Right cardiac atrium (tissue), 5 donors: ENCODE data around the gene SLC25A48. TPM values are rescaled to one million over a fixed set of nuclear protein-coding genes. Genes with fewer than 3 reads are reported as not detected.

Source experiments
- ATAC-seq, 2 donors: fragments of 200-7000 bp; cut with Tn5 transposase; one replicate each; pipeline versions ENCODE4 v1.8.0 to v1.9.1; 2020; ENCODE audit warnings: moderate library complexity in 2 of 2, mild to moderate bottlenecking in 1 of 2
- DNase-seq, 3 donors: peaks; one replicate each; pipeline ENCODE4 v3.0.0-alpha.2; 2020
- H3K27ac ChIP-seq: one replicate; pipeline ENCODE4 v1.5.1; 2013; ENCODE audit warnings: mild to moderate bottlenecking, low read length, control low read depth, moderate library complexity
- H3K27me3 ChIP-seq: one replicate; pipeline ENCODE4 v1.6.1; 2013; ENCODE audit not compliant: control insufficient read depth, insufficient read depth
- H3K4me1 ChIP-seq: one replicate; pipeline ENCODE4 v1.6.1; 2013; ENCODE audit warnings: low read length; ENCODE audit not compliant: control insufficient read depth, insufficient read depth
- H3K4me3 ChIP-seq: one replicate; pipeline ENCODE4 v1.5.1; 2013; ENCODE audit warnings: low read length, control low read depth
- H3K9me3 ChIP-seq: one replicate; pipeline ENCODE4 v1.6.1; 2013; ENCODE audit warnings: low read length; ENCODE audit not compliant: control insufficient read depth
- WGBS: extraction: QIAGEN DNeasy Blood & Tissue Kit; methylation state at CpG from one replicate; pipeline ENCODE4 v1.1.7; 2013; 5-methylcytosine and 5-hydroxymethylcytosine counted together
- intact Hi-C, 4 donors: fragments of 100-400 bp; cut with DNase I; formaldehyde crosslinking; loops; one replicate each; pipeline versions ENCODE4 v1.11.0 to v1.14.0; 2022 to 2023
- polyA plus RNA-seq: library from polyadenylated mRNA; stranded (reverse); fragments of 200-250 nt; gene quantifications from one replicate; pipeline ENCODE4 v1.2.3, GENCODE V29; 2013
- total RNA-seq, 4 donors: library from RNA; stranded (reverse); fragmentation: NEBNext Ultra II Directional; extraction: Animal tissue kit (Norgen Biotek cat#: 25700); gene quantifications; one replicate each; pipeline ENCODE4 v1.2.1, GENCODE V29; 2021
- donor health status: healthy with polysubstance abuse.
- donor health status: DM: no; HTN: yes; CAD: no.
- donor health status: DM: no; HTN: no; CAD: no.
- donor health status: DM: no; HTN: yes; CAD: no; lungs with severe emphysema.
- donor health status: DM: yes; HTN: yes; CAD: no.

The SLC25A48 gene
- total and polyA plus RNA-seq, 5 donors = 0.25 TPM; not detected in 4

- no peak for ATAC-seq
- WGBS = 53% methylated on average over 4 of the region's 4 CpGs
- Histone ChIP-seq H3K4me3 (no peak overlapping the region), H3K27ac (no peak overlapping the region), H3K4me1 (no peaks in the 10 kb centered on the region), H3K9me3 (no peaks in the 10 kb centered on the region), H3K27me3 (no peaks in the 10 kb centered on the region)
- DNase-seq = no peak
- intact Hi-C loops = no loop called here
Observed at GRCh38 chr5:135883441-135883840, 49.0 kb downstream of the SLC25A48 start.

GRCh38 chr5:135885031-135885430, 50.6 kb downstream of the SLC25A48 start:
- WGBS = 91% methylated on average over 3 of the region's 3 CpGs
- Histone ChIP-seq H3K4me3 (no peak overlapping the region), H3K4me1 (no peaks in the 10 kb centered on the region), H3K27ac (no peak overlapping the region), H3K9me3 (no peaks in the 10 kb centered on the region), H3K27me3 (no peaks in the 10 kb centered on the region)
- ATAC-seq (no peak), DNase-seq (no peak)
- intact Hi-C loops = loop anchor here in 2 of 4 donors (5.0 kb wide), 1 partner anchor 327 kb away; no protein-coding TSS in a partner anchor

DNA sequence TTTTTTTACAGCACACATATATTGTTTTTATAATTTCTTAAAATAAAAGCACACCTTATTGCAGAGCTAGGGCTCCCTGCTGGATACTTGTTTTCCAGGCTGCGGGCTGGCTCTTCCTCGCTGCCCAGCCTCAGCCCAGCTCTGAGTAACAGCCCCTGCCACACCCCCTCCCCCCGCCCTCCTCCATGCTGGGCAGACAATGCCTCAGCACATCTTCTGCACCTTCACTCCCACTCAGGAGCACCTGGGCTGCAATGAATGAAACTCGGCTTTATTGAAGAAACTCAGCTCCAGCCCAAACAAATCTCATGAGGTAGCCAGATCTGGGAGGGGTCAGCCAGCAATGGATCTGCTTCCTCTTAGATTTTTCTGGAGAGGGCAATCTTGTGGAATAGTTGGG, 51.7 kb downstream of the SLC25A48 start:
- DNase-seq (no peak), ATAC-seq (no peak)
- H3K27ac ChIP-seq = no peak overlapping the region
- intact Hi-C loops = loop anchor here in 3 of 4 donors (2.0 to 5.0 kb wide), 2 partner anchors 325 to 326 kb away; no protein-coding TSS in a partner anchor
- H3K4me1 ChIP-seq = peaks cover 5% of the 10 kb centered on the region
- no peaks in the 10 kb centered on the region for H3K27me3 ChIP-seq
- WGBS = 42% methylated on average over 4 of the region's 4 CpGs
- no peak overlapping the region for H3K4me3 ChIP-seq
- no peaks in the 10 kb centered on the region for H3K9me3 ChIP-seq

- no peaks in the 10 kb centered on the region for H3K9me3 ChIP-seq
- no peak overlapping the region for H3K4me3 ChIP-seq
- 11% methylated on average over 8 of the region's 8 CpGs for WGBS
- ATAC-seq = peak; percentile 80 to 89
- no peaks in the 10 kb centered on the region for H3K27me3 ChIP-seq
- intact Hi-C loops = loop anchor here in 3 of 4 donors (2.0 to 5.0 kb wide), 2 partner anchors 323 to 325 kb away; no protein-coding TSS in a partner anchor
- peak; percentile 42 to 56 (median 56) for DNase-seq
- no peak overlapping the region for H3K27ac ChIP-seq
- peaks cover 6% of the 10 kb centered on the region for H3K4me1 ChIP-seq
Observed at GRCh38 chr5:135887447-135887864, 53.0 kb downstream of the SLC25A48 start.

- Histone ChIP-seq H3K27me3 (no peaks in the 10 kb centered on the region), H3K4me1 (peaks cover 6% of the 10 kb centered on the region), H3K27ac (no peak overlapping the region), H3K4me3 (no peak overlapping the region), H3K9me3 (no peaks in the 10 kb centered on the region)
- DNase-seq (peak in 2 of 3 donors; percentile 21 to 43), ATAC-seq (peak; percentile 45 to 48)
- intact Hi-C loops = loop anchor here in 3 of 4 donors (2.0 to 5.0 kb wide), 2 partner anchors 323 to 324 kb away; no protein-coding TSS in a partner anchor
- 72% methylated on average over 13 of the region's 13 CpGs for WGBS
Observed at GRCh38 chr5:135887881-135888614, 53.6 kb downstream of the SLC25A48 start.

- peaks cover 6% of the 10 kb centered on the region for H3K4me1 ChIP-seq
- intact Hi-C loops = loop anchor here in 1 of 4 donors (2.0 kb wide), 1 partner anchor 323 kb away; no protein-coding TSS in a partner anchor
- ATAC-seq = peak; percentile 35 to 48
- no peak overlapping the region for H3K4me3 ChIP-seq
- DNase-seq = peak in 2 of 3 donors; percentile 56 to 60
- no peaks in the 10 kb centered on the region for H3K9me3 ChIP-seq
- no peak overlapping the region for H3K27ac ChIP-seq
- no peaks in the 10 kb centered on the region for H3K27me3 ChIP-seq
- WGBS = 30% methylated on average over 2 of the region's 2 CpGs
Observed at GRCh38 chr5:135890296-135890695, 55.8 kb downstream of the SLC25A48 start.

- Histone ChIP-seq H3K27ac (no peak overlapping the region), H3K4me3 (no peak overlapping the region), H3K27me3 (no peaks in the 10 kb centered on the region), H3K4me1 (peaks cover 6% of the 10 kb centered on the region), H3K9me3 (no peaks in the 10 kb centered on the region)
- ATAC-seq (peak in 1 of 2 donors; percentile 29), DNase-seq (no peak)
- 77% methylated on average over 5 of the region's 5 CpGs for WGBS
- intact Hi-C loops = loop anchor here in 1 of 4 donors (2.0 kb wide), 1 partner anchor 322 kb away; no protein-coding TSS in a partner anchor
Observed at GRCh38 chr5:135890867-135891266, 56.4 kb downstream of the SLC25A48 start.

DNA sequence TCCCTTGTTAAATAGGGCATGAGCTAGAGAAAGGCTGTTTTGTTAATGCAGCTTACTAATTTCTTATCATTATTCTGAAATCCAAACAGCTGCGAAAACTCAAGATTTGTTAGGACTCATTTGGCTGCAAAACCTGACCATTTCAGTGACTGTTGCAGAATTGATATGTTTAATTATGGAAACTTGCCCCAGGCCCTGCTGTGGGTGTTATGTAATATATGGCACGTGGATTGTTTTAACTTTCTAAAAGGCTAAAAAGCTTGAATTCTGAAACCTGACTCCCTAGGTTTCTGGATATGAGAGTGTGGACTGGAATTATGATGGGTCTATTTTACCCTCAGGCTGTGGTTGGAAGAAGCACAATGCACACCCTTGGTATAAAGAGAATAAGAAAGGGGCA, 56.8 kb downstream of the SLC25A48 start:
- intact Hi-C loops = loop anchor here in 1 of 4 donors (2.0 kb wide), 1 partner anchor 322 kb away; no protein-coding TSS in a partner anchor
- Histone ChIP-seq H3K27me3 (no peaks in the 10 kb centered on the region), H3K4me3 (no peak overlapping the region), H3K27ac (no peak overlapping the region), H3K9me3 (no peaks in the 10 kb centered on the region), H3K4me1 (peaks cover 6% of the 10 kb centered on the region)
- DNase-seq (no peak), ATAC-seq (peak in 1 of 2 donors; percentile 22)
- 65% methylated on average over 2 of the region's 2 CpGs for WGBS

- H3K4me3 ChIP-seq = no peak overlapping the region
- H3K27ac ChIP-seq = no peak overlapping the region
- ATAC-seq (no peak), DNase-seq (no peak)
- no peaks in the 10 kb centered on the region for H3K27me3 ChIP-seq
- intact Hi-C loops = loop anchor here in 1 of 4 donors (2.0 kb wide), 1 partner anchor 321 kb away; no protein-coding TSS in a partner anchor
- H3K4me1 ChIP-seq = peaks cover 6% of the 10 kb centered on the region
- no peaks in the 10 kb centered on the region for H3K9me3 ChIP-seq
Observed at GRCh38 chr5:135891791-135892190, 57.3 kb downstream of the SLC25A48 start.

DNA sequence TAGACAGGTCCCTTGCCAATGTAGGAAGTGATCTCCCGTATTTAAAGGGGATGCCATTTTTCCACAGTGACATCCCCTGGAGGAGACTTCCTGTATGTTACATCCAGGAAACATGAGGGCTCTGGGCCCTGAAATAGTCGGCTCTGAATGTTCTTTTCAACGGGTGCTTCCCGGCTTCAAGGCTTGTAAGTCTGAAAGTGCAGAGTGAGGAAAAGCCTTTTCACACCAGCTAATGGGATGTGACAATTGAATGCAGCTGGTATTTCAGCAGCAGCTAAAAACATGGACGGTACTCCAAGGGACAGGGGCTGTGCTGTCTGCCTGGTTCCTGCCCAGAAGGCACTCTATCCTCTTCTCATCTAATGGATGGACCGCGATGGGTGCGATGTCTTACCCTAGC, 59.8 kb downstream of the SLC25A48 start:
- Histone ChIP-seq H3K27me3 (no peaks in the 10 kb centered on the region), H3K4me3 (no peak overlapping the region), H3K27ac (no peak overlapping the region), H3K9me3 (no peaks in the 10 kb centered on the region), H3K4me1 (peaks cover 6% of the 10 kb centered on the region)
- no peak for ATAC-seq
- intact Hi-C loops = no loop called here
- DNase-seq = no peak
- 38% methylated on average over 8 of the region's 8 CpGs for WGBS

GRCh38 chr5:135894789-135895188, 60.3 kb downstream of the SLC25A48 start:
- H3K4me1 ChIP-seq = peaks cover 6% of the 10 kb centered on the region
- intact Hi-C loops = no loop called here
- H3K27ac ChIP-seq = no peak overlapping the region
- no peaks in the 10 kb centered on the region for H3K27me3 ChIP-seq
- no peak overlapping the region for H3K4me3 ChIP-seq
- H3K9me3 ChIP-seq = no peaks in the 10 kb centered on the region
- 46% methylated on average over 2 of the region's 2 CpGs for WGBS
- no peak for DNase-seq
- no peak for ATAC-seq
